Right renal cortex interstitium (tissue), 3 donors: Measurements from ENCODE around the gene ZNF225. TPM values are rescaled to one million over a fixed set of nuclear protein-coding genes. Genes with fewer than 3 reads are reported as not detected.
A peak's percentile ranks its signal among the peaks of the same experiment; 100 is the strongest.
"Not testable (repeated sequence)": the region's sequence is repeated elsewhere in the genome, so short reads cannot be mapped to it uniquely, and the experiment has no call there.

ENCODE experiments used
- DNase-seq, 3 donors: peaks; one replicate each; pipeline ENCODE4 v3.0.0-alpha.2; 2013; ENCODE audit warnings: low read depth in 3 of 3, low spot score in 2 of 3
- polyA plus RNA-seq, 3 donors: library from polyadenylated mRNA; unstranded; fragments of 120-200 nt; gene quantifications; one replicate each; pipeline ENCODE4 v1.2.1, GENCODE V29; 2013; ENCODE audit not compliant: insufficient read length in 3 of 3

ZNF225 gene
- polyA plus RNA-seq, 3 donors = 10.9 to 12.1 (median 11.2) TPM

DNA sequence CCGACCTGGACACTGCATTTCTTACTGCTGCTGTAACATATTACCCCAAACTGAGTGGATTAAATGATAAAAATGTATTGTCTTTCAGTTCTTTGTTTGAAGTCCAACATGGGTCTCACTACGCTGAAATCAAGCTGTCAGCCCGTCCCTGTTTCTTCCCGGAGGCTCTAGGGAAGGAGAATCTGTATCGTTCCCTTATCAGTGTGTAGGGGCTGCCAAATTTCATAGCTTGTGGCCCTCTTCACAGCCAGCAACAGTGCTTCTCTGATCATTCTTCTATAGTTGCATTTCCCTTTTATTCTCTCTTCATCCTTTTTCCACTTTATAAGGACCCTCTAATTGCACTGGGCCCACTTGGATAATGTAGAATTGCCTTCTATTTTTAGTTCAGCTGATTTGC lies 38.3 kb downstream of the ZNF225 start:
- DNase-seq = no peak

DNA sequence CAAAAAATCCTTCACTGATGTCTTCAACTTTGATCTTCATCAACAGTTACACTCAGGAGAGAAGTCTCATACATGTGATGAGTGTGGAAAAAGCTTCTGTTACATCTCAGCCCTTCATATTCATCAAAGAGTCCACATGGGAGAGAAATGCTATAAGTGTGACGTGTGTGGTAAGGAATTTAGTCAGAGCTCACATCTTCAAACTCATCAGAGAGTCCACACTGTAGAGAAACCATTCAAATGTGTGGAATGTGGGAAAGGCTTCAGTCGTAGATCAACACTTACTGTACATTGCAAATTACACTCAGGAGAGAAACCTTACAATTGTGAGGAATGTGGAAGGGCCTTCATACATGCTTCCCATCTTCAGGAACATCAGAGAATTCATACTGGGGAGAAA lies 43.3 kb downstream of the ZNF225 start:
- no peak for DNase-seq

DNA sequence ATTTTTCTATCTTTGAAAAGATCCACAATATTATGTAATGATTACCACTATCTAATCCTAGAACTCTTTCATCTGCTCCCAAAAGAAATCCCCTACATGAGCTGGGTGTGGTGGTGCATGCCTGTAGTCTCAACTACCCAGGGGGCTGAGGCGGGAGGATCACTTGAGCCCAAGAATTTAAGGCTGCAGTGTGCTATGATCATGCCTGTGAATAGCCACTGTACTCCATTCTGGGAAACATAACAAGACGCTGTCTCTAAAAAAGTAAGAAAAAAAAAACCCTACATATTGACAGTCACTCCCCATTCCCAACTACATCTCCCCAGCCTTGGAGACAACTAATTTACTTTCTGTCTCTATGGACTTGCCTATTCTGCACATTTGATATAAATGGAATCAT lies 50.6 kb downstream of the ZNF225 start:
- DNase-seq = no peak

DNA sequence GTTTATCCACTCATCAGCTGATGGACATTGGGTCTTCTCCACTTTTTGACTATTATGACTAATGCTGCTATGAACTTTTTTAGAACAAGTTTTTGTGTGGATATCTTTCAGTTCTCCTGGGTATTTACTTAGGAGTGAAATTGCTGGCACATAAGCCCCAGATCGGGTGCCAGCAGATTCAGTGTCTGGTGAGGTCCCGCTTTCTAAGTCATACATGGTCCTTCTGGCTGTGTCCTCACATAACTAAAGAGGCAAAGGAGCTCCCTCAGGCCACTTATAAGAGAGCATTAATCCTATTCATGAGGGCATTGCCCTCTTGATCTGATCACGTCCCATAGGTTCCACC lies 51.1 kb downstream of the ZNF225 start:
- no peak for DNase-seq

DNA sequence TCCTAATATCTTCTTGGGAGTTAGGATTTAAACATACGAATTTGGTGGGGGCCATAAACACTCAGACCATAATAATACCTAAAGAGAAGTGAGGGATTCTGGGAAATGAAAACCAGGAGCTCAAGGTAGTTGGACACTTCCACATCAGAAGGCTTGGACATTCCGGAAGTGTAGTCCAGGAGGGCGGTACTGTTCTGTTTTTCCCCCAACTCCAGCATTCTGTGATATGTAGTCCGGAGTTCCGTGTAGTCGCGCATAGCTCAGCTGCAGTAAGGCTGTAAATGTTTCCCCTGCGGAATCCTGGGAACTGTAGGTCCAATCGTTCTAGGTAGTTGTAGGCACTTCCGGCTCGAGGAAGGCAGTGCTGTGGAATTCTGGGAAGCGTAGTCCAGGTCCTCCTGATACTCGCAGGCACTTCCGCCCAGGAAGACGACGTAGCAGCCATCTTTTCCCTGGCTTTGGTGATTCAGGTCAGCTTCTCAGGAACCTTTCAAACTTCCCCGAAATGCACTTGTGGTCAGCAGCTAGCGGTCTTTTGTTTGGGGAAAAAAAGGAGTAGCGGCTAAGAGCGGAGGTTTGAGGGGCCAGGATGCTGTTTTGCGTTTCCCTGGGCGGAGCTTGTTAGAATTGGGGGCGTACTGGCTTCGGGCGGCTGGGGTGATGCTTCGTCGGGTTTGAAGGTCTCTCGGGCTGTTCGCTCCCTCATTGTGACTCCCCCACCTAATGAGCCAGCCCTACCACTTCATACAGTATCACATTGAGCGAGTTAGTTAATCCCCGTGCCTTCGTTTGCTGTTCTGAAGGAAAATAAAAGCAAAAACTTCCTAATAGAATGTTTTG lies 51.7 kb downstream of the ZNF225 start, which contains the start of gene ZNF226:
TSS of gene ZNF226 (plus strand) at position 428 of the 840 bp plus-strand sequence. CDS start 4,981 bp downstream, outside the sequence.
- DNase-seq = peak; percentile 92 to 95 (median 95)

DNA sequence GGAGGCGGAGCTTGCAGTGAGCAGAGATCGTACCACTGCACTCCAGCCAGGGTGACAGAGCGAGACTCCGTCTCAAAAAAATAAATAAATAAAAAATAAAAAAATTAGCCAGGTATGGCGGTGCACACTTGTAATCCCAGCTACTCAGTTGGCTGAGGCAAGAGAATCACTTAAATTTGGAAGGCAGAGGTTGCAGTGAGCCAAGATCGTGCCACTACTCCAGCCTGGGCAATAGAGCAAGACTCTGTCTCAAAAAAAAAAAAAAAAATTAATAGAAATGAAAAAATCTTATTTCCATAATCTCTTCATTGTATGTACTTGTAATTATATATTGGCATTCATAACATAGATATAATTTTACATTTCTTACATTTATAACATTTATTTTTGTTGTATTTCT lies 57.5 kb downstream of the ZNF225 start:
- not testable (repeated sequence) for DNase-seq

DNA sequence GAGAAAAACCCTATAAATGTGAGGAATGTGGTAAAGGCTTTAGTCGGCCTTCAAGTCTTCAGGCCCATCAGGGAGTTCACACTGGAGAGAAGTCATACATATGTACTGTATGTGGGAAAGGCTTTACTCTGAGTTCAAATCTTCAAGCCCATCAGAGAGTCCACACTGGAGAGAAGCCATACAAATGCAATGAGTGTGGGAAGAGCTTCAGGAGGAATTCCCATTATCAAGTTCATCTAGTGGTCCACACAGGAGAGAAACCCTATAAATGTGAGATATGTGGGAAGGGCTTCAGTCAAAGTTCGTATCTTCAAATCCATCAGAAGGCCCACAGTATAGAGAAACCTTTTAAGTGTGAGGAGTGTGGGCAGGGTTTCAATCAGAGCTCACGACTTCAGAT lies 63.4 kb downstream of the ZNF225 start:
- no peak for DNase-seq

DNA sequence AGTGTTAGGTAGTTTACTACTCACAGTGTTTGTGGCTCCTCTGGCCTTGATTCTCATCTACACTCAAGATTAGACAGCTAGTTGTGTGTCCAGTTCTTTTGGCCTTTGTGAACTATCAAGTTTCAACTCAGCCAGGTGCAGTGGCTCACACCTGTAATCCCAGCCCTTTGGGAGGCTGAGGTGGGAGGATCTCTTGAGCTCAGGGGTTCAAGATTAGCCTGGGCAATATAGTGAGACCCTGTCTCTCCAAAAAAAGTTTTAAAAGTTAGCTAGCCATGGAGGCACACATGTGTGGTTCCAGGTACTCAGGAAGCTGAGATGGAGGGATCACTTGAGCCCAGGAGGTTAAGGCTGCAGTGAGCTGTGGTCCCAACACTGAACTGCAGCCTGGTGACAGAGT lies 67.8 kb downstream of the ZNF225 start:
- DNase-seq = no peak

DNA sequence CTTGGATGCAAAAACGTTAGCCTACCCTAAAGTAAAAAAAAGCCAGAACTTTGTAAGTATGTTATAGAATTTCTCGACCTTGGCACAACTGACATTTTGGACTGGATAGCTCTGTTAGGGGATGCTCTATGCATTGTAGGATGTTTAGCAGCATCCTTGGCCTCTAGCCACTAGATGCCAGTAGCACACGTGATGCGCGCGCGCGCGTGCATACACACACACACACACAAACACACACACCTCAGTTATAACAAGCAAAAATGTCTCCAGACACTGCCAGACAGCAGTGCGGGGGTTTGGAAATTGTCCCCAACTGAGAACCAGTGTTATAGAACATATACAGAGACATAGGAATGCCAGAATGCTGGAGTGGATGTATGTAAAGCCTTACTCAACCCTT lies 68.9 kb downstream of the ZNF225 start:
- DNase-seq = no peak

Other genes starting within 250 kb of the ZNF225 start
- 10 to 100 TPM; 10.4 to 11.7 (median 11.1) TPM for gene ZNF404, start 229.4 kb upstream of the ZNF225 start, polyA plus RNA-seq
- 10 to 100 TPM; 25.6 to 30.9 (median 29.0) TPM for gene ZNF45, start 178.1 kb upstream of the ZNF225 start, polyA plus RNA-seq
- 1 to 10 TPM; 5.0 to 7.5 (median 6.2) TPM for gene ZNF221, start 162.2 kb upstream of the ZNF225 start, polyA plus RNA-seq
- gene ZNF155, start 129.2 kb upstream of the ZNF225 start, polyA plus RNA-seq = 10 to 100 TPM; 14.8 to 18.7 (median 15.8) TPM
- gene ZNF230, start 110.4 kb upstream of the ZNF225 start, polyA plus RNA-seq = 1 to 10 TPM; 6.8 to 7.5 (median 7.3) TPM
- gene ZNF222, start 88.0 kb upstream of the ZNF225 start, polyA plus RNA-seq = 10 to 100 TPM in 2 of 3 donors, 1 to 10 TPM in 1; 10.0 to 10.9 (median 10.2) TPM
- gene ZNF223, start 61.4 kb upstream of the ZNF225 start, polyA plus RNA-seq = 10 to 100 TPM; 12.7 to 15.5 (median 13.1) TPM
- 1 to 10 TPM; 3.5 to 4.3 (median 3.9) TPM for gene ZNF284, start 41.2 kb upstream of the ZNF225 start, polyA plus RNA-seq
- 10 to 100 TPM; 24.9 to 26.2 (median 25.9) TPM for gene ZNF224, start 19.0 kb upstream of the ZNF225 start, polyA plus RNA-seq
- 10 to 100 TPM; 13.1 to 14.6 (median 13.5) TPM for gene ZNF234, start 28.2 kb downstream of the ZNF225 start, polyA plus RNA-seq
- gene ZNF226, start 51.7 kb downstream of the ZNF225 start, polyA plus RNA-seq = 10 to 100 TPM; 28.4 to 31.2 (median 30.0) TPM
- 10 to 100 TPM; 26.7 to 29.8 (median 29.8) TPM for gene ZNF227, start 99.1 kb downstream of the ZNF225 start, polyA plus RNA-seq
- gene ZNF233, start 146.5 kb downstream of the ZNF225 start, polyA plus RNA-seq = 1 to 10 TPM; 6.4 to 7.3 (median 7.3) TPM
- gene ZNF235, start 191.6 kb downstream of the ZNF225 start, polyA plus RNA-seq = 10 to 100 TPM; 12.5 to 14.6 (median 13.2) TPM
- 10 to 100 TPM; 13.1 to 15.8 (median 14.3) TPM for gene ZNF112, start 243.3 kb downstream of the ZNF225 start, polyA plus RNA-seq